Subcutaneous adipose tissue (tissue), 4 donors: ENCODE results near the gene FEV. TPM values are rescaled to one million over a fixed set of nuclear protein-coding genes. Genes with fewer than 3 reads are reported as not detected.

Experiments
- total RNA-seq, 4 donors: library from RNA; depleted of rRNA; stranded (reverse); fragments of >200 nt; gene quantifications; one replicate each; pipeline ENCODE4 v1.1.0, GENCODE V29; 2016
- TF ChIP-seq, protein P1 (sequence below): fragments of 450-650 bp; IDR thresholded peaks from one replicate; pipeline ENCODE4 v1.5.1; 2016; ENCODE audit warnings: low read depth, mild to moderate bottlenecking, control low read depth, antibody characterized with exemption, moderate library complexity

Gene FEV
- total RNA-seq, 4 donors from 2014 or later: not detected

GRCh38 chr2:218997731-218998130 is 12.7 kb upstream of the FEV start:
- TF ChIP-seq, protein P1, sequence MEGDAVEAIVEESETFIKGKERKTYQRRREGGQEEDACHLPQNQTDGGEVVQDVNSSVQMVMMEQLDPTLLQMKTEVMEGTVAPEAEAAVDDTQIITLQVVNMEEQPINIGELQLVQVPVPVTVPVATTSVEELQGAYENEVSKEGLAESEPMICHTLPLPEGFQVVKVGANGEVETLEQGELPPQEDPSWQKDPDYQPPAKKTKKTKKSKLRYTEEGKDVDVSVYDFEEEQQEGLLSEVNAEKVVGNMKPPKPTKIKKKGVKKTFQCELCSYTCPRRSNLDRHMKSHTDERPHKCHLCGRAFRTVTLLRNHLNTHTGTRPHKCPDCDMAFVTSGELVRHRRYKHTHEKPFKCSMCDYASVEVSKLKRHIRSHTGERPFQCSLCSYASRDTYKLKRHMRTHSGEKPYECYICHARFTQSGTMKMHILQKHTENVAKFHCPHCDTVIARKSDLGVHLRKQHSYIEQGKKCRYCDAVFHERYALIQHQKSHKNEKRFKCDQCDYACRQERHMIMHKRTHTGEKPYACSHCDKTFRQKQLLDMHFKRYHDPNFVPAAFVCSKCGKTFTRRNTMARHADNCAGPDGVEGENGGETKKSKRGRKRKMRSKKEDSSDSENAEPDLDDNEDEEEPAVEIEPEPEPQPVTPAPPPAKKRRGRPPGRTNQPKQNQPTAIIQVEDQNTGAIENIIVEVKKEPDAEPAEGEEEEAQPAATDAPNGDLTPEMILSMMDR: no peak

GRCh38 chr2:218996937-218997336 is 12.0 kb upstream of the FEV start:
- TF ChIP-seq, protein P1: no peak

GRCh38 chr2:218995972-218996711 is 11.2 kb upstream of the FEV start:
- TF ChIP-seq, protein P1: no peak

- TF ChIP-seq, protein P1: no peak
Measured at GRCh38 chr2:218995561-218995960, 10.6 kb upstream of the FEV start.

DNA sequence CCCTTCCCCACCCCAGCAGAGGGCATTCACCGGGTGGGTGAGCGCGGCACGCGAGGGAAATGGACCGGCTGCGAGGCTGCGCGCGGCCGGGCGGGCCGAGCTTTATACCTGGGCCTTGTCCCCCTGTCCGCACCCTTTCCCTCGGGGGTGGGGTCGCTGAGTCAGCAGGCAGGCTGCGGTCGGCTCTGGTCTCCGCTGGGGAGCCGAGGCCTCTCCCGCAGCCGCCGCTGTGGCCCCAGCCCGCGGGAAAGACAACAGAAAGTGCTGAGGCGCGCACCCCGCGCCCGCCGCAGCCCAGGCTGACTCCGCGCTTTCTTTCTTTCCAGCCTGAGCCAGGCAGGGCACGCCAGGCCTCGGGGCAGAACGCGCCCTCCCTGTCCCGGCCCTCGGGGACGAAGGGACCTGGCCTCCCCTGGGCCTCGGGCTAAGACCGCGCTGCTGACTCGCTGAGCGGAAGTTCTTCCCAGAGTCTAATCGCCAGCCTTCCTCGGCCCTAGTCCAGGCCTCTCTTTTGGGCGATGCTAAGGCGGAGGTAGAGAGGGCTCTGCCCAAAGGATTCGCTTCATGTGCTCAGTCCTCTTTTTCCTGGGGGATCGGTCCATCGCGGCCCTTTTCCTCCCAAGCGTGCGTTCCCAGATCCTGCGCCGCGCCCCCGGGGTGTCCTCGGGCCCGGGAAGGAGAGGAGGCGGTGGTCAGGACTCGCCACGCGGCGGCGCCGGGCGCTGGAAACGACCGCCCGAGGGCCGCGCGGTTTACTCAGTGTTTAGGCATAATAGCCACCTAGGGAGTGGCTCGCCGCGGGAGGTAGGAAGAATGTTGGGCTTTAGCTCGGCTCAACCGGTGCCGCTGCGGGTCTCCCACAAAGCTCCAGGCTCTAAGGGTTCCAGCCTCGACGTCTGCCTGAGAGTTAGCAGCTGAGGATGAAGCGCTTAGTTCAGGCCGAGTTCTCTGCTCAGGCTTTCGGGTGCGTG is 8.6 kb upstream of the FEV start, which contains the start of gene CRYBA2:
TSS of gene CRYBA2 (minus strand) at position 78 of the 971 bp plus-strand sequence. CDS start 246 bp downstream, outside the sequence.
- TF ChIP-seq, protein P1: no peak

DNA sequence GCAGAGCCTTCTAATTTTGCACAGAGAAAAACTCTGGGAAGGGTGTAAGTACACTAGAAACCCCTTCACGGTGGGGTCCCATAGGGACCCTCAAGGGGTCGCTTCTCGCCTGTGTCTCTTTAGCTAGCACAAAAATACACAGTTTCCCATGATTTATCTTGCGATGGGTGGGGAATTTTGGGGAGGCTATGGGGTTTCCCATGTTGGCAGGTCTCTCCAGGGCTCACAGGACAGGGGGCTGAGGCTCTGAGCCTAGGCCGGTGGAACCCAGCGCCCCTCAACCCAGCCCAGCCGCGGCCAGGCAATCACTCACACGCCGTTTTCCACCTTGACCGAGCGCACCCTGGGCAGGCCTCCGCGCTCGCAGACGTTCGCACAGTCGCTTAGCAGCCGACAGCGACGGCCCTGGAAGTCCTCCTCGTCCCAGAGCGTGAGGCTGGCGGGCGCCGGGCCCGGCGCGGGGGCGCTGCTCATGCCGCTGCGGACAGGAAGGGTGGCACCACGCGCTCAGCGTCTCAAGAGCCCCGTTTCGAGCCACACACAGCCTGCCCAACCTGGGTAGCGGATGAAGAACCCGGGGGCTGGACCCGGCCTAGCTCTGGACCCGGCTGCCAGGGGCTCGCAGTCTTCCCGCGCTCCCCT is 7.8 kb upstream of the FEV start:
- TF ChIP-seq, protein P1: no peak
